Erythroblast (primary cell): Measurements from ENCODE around the gene GPR148.

ENCODE experiments used
- GATA1 ChIP-seq: IDR thresholded peaks from 2 replicates; pipeline ENCODE4 v1.6.1; 2011; ENCODE audit warnings: low read depth, mild to moderate bottlenecking, control low read depth, low read length, moderate library complexity
- POLR2A ChIP-seq: IDR thresholded peaks from 2 replicates; pipeline ENCODE4 v1.6.1; 2011; ENCODE audit warnings: mild to moderate bottlenecking, low read length

GRCh38 chr2:130756053-130756873 lies 27.4 kb downstream of the GPR148 start:
- TF ChIP-seq POLR2A (no peak), GATA1 (no peak)
